ENCODE data around the gene ATG13. TPM values are rescaled to one million over a fixed set of nuclear protein-coding genes. Genes with fewer than 3 reads are reported as not detected.

ATG13 gene
- total and polyA plus RNA-seq, 2 experiments from 2014 or later = 32.9 to 71.1 TPM

DNA sequence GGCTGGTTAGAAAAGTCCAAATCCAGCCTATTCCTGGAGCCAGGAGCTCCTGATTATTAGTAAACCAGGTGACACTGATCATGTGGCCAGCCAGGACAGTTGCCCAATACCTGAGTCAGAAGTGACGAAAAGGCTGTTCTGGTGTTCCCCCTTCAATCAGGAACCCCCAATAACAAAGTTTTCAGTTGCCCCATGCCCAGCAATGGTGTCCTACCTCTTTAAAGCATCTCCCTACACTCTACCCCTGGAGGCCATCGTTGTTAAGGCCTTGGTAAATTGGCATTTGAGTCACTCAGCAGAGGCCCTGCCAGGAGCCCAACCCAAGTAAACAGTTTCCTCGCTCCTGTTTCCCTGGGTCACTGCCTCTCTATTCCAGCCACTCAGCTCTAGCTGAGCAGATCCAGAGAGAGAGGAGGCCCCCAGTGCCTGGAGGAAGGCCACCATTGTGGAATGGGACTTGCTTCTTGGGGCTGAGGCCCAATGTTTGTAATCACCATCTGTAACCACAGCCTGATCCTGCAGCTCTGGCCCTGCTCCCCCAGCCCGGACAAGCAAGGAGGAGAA lies 58.0 kb downstream of the ATG13 start:
- ATAC-seq = peak; percentile 6
- H3K9me2 ChIP-seq (ENCODE audit: insufficient read depth) = no peaks in the 10 kb centered on the region
- Mint-ChIP-seq H3K9me3 (no peaks in the 10 kb centered on the region), H3K4me3 (no peak overlapping the region), H3K27ac (peak overlapping the region; percentile 91; the same call in 1 of the 2 replicates), H3K36me3 (ENCODE audit: low read depth) (peaks cover 20% of the 10 kb centered on the region), H3K27me3 (ENCODE audit: insufficient read depth, low read depth, poor library complexity) (peaks cover 8% of the 10 kb centered on the region), H3K4me1 (peaks cover 20% of the 10 kb centered on the region)
- no peaks in the 10 kb centered on the region for H4K20me1 ChIP-seq (replicated peaks; ENCODE audit: insufficient read depth)
- H3K4me2 ChIP-seq = no peak overlapping the region
- H3K79me2 ChIP-seq (replicated peaks; ENCODE audit: insufficient read depth) = no peaks in the 10 kb centered on the region
- no peak for DNase-seq (ENCODE audit: low spot score)
- H3K4me1 ChIP-seq (ENCODE audit: insufficient read depth) = peaks cover 19% of the 10 kb centered on the region
- peaks cover 6% of the 10 kb centered on the region; the same call in 1 of the 2 replicates for H3K36me3 ChIP-seq (ENCODE audit: insufficient read depth)
- peaks cover 5% of the 10 kb centered on the region; the same call in 1 of the 2 replicates for H3F3A ChIP-seq (replicated peaks; ENCODE audit: low read depth)
- no peaks in the 10 kb centered on the region for H3K27me3 ChIP-seq (ENCODE audit: insufficient read depth)
- no peak overlapping the region for H3K4me3 ChIP-seq
- TF ChIP-seq EZH2 (IDR thresholded peaks at IDR 0.05; ENCODE audit: low read depth, unreplicated experiment) = no peak
- TF ChIP-seq POLR2AphosphoS5 (IDR thresholded peaks at IDR 0.05; ENCODE audit: low read depth) = no peak
- no peak for TF ChIP-seq ZNF331 (CRISPR knock-in tag; IDR thresholded peaks at IDR 0.05; ENCODE audit: low read depth)
- TF ChIP-seq NANOG (IDR thresholded peaks at IDR 0.05; ENCODE audit: borderline replicate concordance) = no peak
- TF ChIP-seq, protein P1, sequence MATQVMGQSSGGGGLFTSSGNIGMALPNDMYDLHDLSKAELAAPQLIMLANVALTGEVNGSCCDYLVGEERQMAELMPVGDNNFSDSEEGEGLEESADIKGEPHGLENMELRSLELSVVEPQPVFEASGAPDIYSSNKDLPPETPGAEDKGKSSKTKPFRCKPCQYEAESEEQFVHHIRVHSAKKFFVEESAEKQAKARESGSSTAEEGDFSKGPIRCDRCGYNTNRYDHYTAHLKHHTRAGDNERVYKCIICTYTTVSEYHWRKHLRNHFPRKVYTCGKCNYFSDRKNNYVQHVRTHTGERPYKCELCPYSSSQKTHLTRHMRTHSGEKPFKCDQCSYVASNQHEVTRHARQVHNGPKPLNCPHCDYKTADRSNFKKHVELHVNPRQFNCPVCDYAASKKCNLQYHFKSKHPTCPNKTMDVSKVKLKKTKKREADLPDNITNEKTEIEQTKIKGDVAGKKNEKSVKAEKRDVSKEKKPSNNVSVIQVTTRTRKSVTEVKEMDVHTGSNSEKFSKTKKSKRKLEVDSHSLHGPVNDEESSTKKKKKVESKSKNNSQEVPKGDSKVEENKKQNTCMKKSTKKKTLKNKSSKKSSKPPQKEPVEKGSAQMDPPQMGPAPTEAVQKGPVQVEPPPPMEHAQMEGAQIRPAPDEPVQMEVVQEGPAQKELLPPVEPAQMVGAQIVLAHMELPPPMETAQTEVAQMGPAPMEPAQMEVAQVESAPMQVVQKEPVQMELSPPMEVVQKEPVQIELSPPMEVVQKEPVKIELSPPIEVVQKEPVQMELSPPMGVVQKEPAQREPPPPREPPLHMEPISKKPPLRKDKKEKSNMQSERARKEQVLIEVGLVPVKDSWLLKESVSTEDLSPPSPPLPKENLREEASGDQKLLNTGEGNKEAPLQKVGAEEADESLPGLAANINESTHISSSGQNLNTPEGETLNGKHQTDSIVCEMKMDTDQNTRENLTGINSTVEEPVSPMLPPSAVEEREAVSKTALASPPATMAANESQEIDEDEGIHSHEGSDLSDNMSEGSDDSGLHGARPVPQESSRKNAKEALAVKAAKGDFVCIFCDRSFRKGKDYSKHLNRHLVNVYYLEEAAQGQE (IDR thresholded peaks at IDR 0.05; ENCODE audit: unreplicated experiment) = no peak
- TF ChIP-seq EZH2phosphoT487 (IDR thresholded peaks at IDR 0.05; ENCODE audit: unreplicated experiment) = no peak
- TF ChIP-seq, protein P2, sequence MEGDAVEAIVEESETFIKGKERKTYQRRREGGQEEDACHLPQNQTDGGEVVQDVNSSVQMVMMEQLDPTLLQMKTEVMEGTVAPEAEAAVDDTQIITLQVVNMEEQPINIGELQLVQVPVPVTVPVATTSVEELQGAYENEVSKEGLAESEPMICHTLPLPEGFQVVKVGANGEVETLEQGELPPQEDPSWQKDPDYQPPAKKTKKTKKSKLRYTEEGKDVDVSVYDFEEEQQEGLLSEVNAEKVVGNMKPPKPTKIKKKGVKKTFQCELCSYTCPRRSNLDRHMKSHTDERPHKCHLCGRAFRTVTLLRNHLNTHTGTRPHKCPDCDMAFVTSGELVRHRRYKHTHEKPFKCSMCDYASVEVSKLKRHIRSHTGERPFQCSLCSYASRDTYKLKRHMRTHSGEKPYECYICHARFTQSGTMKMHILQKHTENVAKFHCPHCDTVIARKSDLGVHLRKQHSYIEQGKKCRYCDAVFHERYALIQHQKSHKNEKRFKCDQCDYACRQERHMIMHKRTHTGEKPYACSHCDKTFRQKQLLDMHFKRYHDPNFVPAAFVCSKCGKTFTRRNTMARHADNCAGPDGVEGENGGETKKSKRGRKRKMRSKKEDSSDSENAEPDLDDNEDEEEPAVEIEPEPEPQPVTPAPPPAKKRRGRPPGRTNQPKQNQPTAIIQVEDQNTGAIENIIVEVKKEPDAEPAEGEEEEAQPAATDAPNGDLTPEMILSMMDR (conservative IDR thresholded peaks at IDR 0.05; ENCODE audit: low read depth in 2 of 2) = no peak
- TF ChIP-seq, protein P3, sequence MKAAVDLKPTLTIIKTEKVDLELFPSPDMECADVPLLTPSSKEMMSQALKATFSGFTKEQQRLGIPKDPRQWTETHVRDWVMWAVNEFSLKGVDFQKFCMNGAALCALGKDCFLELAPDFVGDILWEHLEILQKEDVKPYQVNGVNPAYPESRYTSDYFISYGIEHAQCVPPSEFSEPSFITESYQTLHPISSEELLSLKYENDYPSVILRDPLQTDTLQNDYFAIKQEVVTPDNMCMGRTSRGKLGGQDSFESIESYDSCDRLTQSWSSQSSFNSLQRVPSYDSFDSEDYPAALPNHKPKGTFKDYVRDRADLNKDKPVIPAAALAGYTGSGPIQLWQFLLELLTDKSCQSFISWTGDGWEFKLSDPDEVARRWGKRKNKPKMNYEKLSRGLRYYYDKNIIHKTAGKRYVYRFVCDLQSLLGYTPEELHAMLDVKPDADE (IDR thresholded peaks at IDR 0.05) = no peak
- TF ChIP-seq CREB1 (CRISPR knock-in tag; IDR thresholded peaks at IDR 0.05; ENCODE audit: low read depth) = no peak
- TF ChIP-seq JUNB (IDR thresholded peaks at IDR 0.05; ENCODE audit: unreplicated experiment) = no peak
- no peak for TF ChIP-seq STAT1 (IDR thresholded peaks at IDR 0.05; ENCODE audit: unreplicated experiment)
- TF ChIP-seq, protein P4, sequence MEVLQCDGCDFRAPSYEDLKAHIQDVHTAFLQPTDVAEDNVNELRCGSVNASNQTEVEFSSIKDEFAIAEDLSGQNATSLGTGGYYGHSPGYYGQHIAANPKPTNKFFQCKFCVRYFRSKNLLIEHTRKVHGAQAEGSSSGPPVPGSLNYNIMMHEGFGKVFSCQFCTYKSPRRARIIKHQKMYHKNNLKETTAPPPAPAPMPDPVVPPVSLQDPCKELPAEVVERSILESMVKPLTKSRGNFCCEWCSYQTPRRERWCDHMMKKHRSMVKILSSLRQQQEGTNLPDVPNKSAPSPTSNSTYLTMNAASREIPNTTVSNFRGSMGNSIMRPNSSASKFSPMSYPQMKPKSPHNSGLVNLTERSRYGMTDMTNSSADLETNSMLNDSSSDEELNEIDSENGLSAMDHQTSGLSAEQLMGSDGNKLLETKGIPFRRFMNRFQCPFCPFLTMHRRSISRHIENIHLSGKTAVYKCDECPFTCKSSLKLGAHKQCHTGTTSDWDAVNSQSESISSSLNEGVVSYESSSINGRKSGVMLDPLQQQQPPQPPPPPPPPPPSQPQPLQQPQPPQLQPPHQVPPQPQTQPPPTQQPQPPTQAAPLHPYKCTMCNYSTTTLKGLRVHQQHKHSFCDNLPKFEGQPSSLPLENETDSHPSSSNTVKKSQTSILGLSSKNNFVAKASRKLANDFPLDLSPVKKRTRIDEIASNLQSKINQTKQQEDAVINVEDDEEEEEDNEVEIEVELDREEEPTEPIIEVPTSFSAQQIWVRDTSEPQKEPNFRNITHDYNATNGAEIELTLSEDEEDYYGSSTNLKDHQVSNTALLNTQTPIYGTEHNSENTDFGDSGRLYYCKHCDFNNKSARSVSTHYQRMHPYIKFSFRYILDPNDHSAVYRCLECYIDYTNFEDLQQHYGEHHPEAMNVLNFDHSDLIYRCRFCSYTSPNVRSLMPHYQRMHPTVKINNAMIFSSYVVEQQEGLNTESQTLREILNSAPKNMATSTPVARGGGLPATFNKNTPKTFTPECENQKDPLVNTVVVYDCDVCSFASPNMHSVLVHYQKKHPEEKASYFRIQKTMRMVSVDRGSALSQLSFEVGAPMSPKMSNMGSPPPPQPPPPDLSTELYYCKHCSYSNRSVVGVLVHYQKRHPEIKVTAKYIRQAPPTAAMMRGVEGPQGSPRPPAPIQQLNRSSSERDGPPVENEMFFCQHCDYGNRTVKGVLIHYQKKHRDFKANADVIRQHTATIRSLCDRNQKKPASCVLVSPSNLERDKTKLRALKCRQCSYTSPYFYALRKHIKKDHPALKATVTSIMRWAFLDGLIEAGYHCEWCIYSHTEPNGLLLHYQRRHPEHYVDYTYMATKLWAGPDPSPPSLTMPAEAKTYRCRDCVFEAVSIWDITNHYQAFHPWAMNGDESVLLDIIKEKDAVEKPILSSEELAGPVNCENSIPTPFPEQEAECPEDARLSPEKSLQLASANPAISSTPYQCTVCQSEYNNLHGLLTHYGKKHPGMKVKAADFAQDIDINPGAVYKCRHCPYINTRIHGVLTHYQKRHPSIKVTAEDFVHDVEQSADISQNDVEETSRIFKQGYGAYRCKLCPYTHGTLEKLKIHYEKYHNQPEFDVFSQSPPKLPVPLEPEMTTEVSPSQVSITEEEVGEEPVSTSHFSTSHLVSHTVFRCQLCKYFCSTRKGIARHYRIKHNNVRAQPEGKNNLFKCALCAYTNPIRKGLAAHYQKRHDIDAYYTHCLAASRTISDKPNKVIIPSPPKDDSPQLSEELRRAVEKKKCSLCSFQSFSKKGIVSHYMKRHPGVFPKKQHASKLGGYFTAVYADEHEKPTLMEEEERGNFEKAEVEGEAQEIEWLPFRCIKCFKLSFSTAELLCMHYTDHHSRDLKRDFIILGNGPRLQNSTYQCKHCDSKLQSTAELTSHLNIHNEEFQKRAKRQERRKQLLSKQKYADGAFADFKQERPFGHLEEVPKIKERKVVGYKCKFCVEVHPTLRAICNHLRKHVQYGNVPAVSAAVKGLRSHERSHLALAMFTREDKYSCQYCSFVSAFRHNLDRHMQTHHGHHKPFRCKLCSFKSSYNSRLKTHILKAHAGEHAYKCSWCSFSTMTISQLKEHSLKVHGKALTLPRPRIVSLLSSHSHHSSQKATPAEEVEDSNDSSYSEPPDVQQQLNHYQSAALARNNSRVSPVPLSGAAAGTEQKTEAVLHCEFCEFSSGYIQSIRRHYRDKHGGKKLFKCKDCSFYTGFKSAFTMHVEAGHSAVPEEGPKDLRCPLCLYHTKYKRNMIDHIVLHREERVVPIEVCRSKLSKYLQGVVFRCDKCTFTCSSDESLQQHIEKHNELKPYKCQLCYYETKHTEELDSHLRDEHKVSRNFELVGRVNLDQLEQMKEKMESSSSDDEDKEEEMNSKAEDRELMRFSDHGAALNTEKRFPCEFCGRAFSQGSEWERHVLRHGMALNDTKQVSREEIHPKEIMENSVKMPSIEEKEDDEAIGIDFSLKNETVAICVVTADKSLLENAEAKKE (CRISPR knock-in tag; IDR thresholded peaks at IDR 0.05) = no peak
- no peak for TF ChIP-seq ZNF114 (CRISPR knock-in tag; IDR thresholded peaks at IDR 0.05)
- H2AFZ ChIP-seq = no peak overlapping the region
- H3K27ac ChIP-seq (ENCODE audit: low read depth) = peak overlapping the region; percentile 86
